ENCODE data around the gene ACTC1. TPM values are rescaled to one million over a fixed set of nuclear protein-coding genes. Genes with fewer than 3 reads are reported as not detected.
"Not testable (repeated sequence)": the region's sequence is repeated elsewhere in the genome, so short reads cannot be mapped to it uniquely, and the experiment has no call there.

The ACTC1 gene
- total and polyA plus RNA-seq, 7 experiments from 2014 or later, result not detected

DNA sequence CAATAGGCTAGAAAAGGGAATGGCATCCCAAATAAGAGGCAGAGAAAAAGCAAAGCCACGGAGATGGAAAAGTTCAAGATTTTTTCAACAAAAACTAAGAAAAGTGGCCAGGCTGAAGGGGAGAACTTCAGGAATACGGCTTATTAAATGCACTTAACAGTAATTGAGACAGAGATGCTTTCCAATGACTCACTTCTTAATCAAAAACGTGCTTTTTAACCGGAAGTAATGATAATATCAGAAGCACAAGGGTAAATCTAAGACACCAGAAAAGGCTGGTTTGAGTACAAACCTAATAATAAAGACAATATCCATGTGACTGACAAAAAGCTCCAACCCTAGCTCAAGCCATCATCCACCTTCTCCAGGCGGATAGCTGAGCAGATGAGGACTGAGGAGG is 24.8 kb upstream of the ACTC1 start:
- DNase-seq, result no peak
- Mint-ChIP-seq H3K27me3 (peaks cover 38 to 47% (median 45%) of the 10 kb centered on the region in 5 donors), H3K9me3 (no peaks in the 10 kb centered on the region), H3K36me3 (no peaks in the 10 kb centered on the region), H3K27ac (no peak overlapping the region), H3K4me1 (no peaks in the 10 kb centered on the region), H3K4me3 (no peak overlapping the region)
- Histone ChIP-seq H3K4me1 (ENCODE audit: control insufficient read depth in 2 of 2, insufficient read depth in 2 of 2, low read length in 2 of 2) (no peaks in the 10 kb centered on the region), H3K27me3 (ENCODE audit: control insufficient read depth in 2 of 2, insufficient read depth in 2 of 2, low read length in 2 of 2) (no peaks in the 10 kb centered on the region), H3K4me3 (ENCODE audit: low read length) (no peak overlapping the region), H3K9me3 (ENCODE audit: control insufficient read depth in 2 of 3, low read length in 3 of 3) (no peaks in the 10 kb centered on the region), H3K36me3 (ENCODE audit: control insufficient read depth in 2 of 3, insufficient read depth in 3 of 3, low read length in 3 of 3) (no peaks in the 10 kb centered on the region), H3K27ac (ENCODE audit: low read depth, low read length) (no peak overlapping the region)
- ATAC-seq, result no peak
- intact Hi-C loops (cut with micrococcal nuclease), result no loop called here
- CTCF ChIA-PET, result no interaction called here
- POLR2A ChIA-PET, result no interaction called here

DNA sequence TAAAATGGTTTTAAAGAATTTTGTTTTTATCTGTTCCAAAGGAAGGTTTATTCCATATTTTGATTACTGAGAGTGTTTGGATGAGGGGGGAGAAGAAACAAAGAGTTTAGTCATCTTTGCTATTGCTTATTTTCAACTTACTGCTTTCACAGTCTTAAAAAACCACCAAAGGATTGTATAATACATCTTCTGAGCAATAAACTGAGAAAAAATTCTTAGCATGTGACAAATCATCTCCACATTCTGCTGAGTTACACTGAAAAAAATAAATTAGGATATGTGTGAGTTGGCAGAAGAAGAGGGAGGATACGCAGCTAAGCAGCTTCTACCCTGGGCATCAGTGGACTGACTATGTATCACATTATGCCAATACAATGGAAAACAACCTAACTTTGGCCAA is 23.2 kb upstream of the ACTC1 start:
- POLR2A ChIA-PET, result no interaction called here
- Histone ChIP-seq H3K9me3 (ENCODE audit: control insufficient read depth in 2 of 3, low read length in 3 of 3) (no peaks in the 10 kb centered on the region), H3K27ac (ENCODE audit: low read depth, low read length) (no peak overlapping the region), H3K4me1 (ENCODE audit: control insufficient read depth in 2 of 2, insufficient read depth in 2 of 2, low read length in 2 of 2) (no peaks in the 10 kb centered on the region), H3K4me3 (ENCODE audit: low read length) (no peak overlapping the region), H3K27me3 (ENCODE audit: control insufficient read depth in 2 of 2, insufficient read depth in 2 of 2, low read length in 2 of 2) (no peaks in the 10 kb centered on the region), H3K36me3 (ENCODE audit: control insufficient read depth in 2 of 3, insufficient read depth in 3 of 3, low read length in 3 of 3) (no peaks in the 10 kb centered on the region)
- Mint-ChIP-seq H3K9me3 (peaks cover 0 to 1% (median 0%) of the 10 kb centered on the region in 11 donors), H3K4me3 (no peak overlapping the region), H3K36me3 (no peaks in the 10 kb centered on the region), H3K27me3 (peaks cover 33 to 61% (median 39%) of the 10 kb centered on the region in 5 donors), H3K27ac (no peak overlapping the region), H3K4me1 (no peaks in the 10 kb centered on the region)
- DNase-seq, result no peak
- intact Hi-C loops (cut with micrococcal nuclease), result no loop called here
- CTCF ChIA-PET, result no interaction called here
- no peak for ATAC-seq

DNA sequence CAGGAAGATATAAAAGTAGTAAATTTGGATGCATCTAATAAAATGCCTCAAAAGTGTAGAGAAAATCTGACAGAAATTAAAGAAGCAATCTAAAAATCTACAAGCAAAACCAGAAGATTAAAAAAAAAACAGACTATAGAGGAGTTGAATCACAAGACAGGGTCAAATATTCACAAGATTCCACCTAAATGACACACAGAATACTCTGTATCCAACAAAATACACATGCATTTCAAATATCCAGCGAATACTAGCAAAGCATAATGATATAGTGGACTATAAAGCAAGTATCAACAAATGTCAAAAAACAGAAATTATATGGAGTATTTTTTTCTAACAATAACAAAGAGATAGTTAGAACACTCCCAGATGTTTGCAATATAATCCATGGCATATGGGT is 20.5 kb upstream of the ACTC1 start:
- H3K4me3 Mint-ChIP-seq, result no peak overlapping the region
- no peaks in the 10 kb centered on the region for H3K36me3 ChIP-seq (ENCODE audit: control insufficient read depth in 2 of 3, insufficient read depth in 3 of 3, low read length in 3 of 3)
- CTCF ChIA-PET, result no interaction called here
- DNase-seq, result no peak
- ATAC-seq, result no peak
- H3K27ac Mint-ChIP-seq, result no peak overlapping the region
- H3K27me3 ChIP-seq (ENCODE audit: control insufficient read depth in 2 of 2, insufficient read depth in 2 of 2, low read length in 2 of 2), result no peaks in the 10 kb centered on the region
- H3K4me3 ChIP-seq (ENCODE audit: low read length), result no peak overlapping the region
- no peaks in the 10 kb centered on the region for H3K4me1 Mint-ChIP-seq
- H3K9me3 Mint-ChIP-seq, result peaks cover 0 to 1% (median 0%) of the 10 kb centered on the region in 11 donors
- intact Hi-C loops (cut with micrococcal nuclease), result no loop called here
- H3K36me3 Mint-ChIP-seq, result no peaks in the 10 kb centered on the region
- no peak overlapping the region for H3K27ac ChIP-seq (ENCODE audit: low read depth, low read length)
- H3K27me3 Mint-ChIP-seq, result peaks cover 26 to 54% (median 43%) of the 10 kb centered on the region in 5 donors
- no peaks in the 10 kb centered on the region for H3K9me3 ChIP-seq (ENCODE audit: control insufficient read depth in 2 of 3, low read length in 3 of 3)
- H3K4me1 ChIP-seq (ENCODE audit: control insufficient read depth in 2 of 2, insufficient read depth in 2 of 2, low read length in 2 of 2), result no peaks in the 10 kb centered on the region
- POLR2A ChIA-PET, result no interaction called here

DNA sequence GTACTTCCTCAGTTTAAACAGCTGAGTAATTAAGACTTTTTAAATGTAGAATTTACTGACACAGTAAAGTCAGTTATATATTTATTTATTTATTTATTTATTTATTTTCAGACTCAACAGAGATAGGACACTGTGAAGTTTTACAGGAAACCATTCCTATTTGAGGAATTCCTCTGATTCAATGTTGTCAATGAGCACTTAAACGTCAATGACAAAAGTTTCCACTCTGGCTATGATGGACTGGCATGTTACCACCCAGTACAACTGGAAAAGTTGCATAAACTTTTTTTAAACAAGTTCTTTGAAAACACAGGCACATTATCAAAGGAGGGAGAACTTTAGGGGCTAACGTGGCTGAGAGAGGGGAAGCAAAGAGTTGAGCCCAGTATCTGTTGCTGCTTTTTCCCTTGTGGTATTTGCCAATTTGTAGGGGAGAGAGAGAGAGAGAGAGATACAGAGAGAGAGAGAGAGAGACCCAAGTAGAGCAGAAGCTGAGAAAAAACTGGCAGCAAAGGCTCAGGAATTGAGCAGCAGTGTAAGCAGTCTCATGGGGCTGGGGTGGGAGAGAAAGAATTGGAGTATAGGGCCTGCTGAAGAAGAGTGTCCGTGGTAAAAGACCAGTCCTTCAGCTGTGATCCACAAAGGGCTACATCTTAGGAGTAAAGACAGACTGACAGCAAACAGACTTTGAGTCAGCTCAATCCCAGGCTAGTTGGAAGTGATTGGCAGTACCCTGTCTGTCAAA is 18.3 kb upstream of the ACTC1 start:
- ChIA-PET CTCF (no interaction called here), POLR2A (no interaction called here)
- Histone ChIP-seq H3K4me1 (ENCODE audit: control insufficient read depth in 2 of 2, insufficient read depth in 2 of 2, low read length in 2 of 2) (no peaks in the 10 kb centered on the region), H3K27me3 (ENCODE audit: control insufficient read depth in 2 of 2, insufficient read depth in 2 of 2, low read length in 2 of 2) (no peaks in the 10 kb centered on the region), H3K27ac (ENCODE audit: low read depth, low read length) (no peak overlapping the region), H3K4me3 (ENCODE audit: low read length) (no peak overlapping the region), H3K36me3 (ENCODE audit: control insufficient read depth in 2 of 3, insufficient read depth in 3 of 3, low read length in 3 of 3) (no peaks in the 10 kb centered on the region), H3K9me3 (ENCODE audit: control insufficient read depth in 2 of 3, low read length in 3 of 3) (no peaks in the 10 kb centered on the region)
- no peak for DNase-seq
- Mint-ChIP-seq H3K27ac (no peak overlapping the region), H3K27me3 (peaks cover 26 to 53% (median 38%) of the 10 kb centered on the region in 5 donors), H3K9me3 (peaks cover 0 to 5% (median 0%) of the 10 kb centered on the region in 11 donors), H3K4me1 (no peaks in the 10 kb centered on the region), H3K36me3 (no peaks in the 10 kb centered on the region), H3K4me3 (no peak overlapping the region)
- ATAC-seq, result no peak
- intact Hi-C loops (cut with micrococcal nuclease), result no loop called here

DNA sequence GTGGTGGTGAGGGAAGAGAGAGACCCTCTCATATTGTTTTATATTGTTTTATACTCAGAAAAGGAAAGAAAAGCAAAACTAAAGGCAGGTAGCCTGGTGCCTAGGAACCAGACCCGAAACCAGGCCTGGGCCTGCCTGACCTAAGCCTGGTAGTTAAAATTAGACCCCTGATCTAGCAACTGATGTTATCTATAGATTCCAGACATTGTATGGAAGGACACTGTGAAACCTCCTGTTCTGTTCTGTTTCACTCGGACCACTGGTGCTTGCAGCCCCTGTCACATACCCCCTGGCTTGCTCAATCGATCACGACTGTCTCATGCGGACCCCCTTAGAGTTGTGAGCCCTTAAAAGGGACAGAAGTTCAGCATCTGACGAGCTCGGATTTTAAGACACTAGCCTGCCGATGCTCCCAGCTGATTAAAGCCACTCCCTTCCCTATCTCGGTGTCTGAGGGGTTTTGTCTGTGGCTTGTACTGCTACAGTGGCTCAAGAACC is 17.6 kb upstream of the ACTC1 start:
- intact Hi-C loops (cut with micrococcal nuclease); CTCF ChIA-PET; H3K9me3 Mint-ChIP-seq; H3K36me3 Mint-ChIP-seq; H3K9me3 ChIP-seq (ENCODE audit: control insufficient read depth in 2 of 3, low read length in 3 of 3); H3K4me1 ChIP-seq (ENCODE audit: control insufficient read depth in 2 of 2, insufficient read depth in 2 of 2, low read length in 2 of 2); H3K27me3 ChIP-seq (ENCODE audit: control insufficient read depth in 2 of 2, insufficient read depth in 2 of 2, low read length in 2 of 2); H3K27ac Mint-ChIP-seq; H3K36me3 ChIP-seq (ENCODE audit: control insufficient read depth in 2 of 3, insufficient read depth in 3 of 3, low read length in 3 of 3); H3K27ac ChIP-seq (ENCODE audit: low read depth, low read length); H3K4me3 ChIP-seq (ENCODE audit: low read length); ATAC-seq; H3K4me3 Mint-ChIP-seq; POLR2A ChIA-PET; DNase-seq; H3K4me1 Mint-ChIP-seq: not testable (repeated sequence)
- peaks cover 30 to 60% (median 38%) of the 10 kb centered on the region in 5 donors for H3K27me3 Mint-ChIP-seq

DNA sequence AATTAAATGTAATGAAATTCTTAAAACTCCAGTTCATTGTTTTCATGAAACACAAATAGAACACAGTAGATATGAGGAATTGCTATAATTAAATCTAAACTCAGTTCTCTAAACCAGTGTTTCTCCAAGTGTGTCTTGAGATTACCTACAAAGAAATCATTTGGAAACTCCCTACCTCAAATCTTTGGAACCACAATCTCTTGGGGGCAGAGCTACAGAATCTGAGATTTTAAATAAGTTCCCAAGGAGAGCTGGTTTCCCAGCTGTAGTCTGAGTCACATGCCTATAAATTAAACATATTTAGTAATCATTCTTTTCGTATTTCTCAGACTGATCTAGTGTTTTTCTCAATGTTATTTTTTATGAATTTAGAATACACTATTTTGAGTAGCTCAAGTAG is 17.0 kb upstream of the ACTC1 start:
- H3K27ac ChIP-seq (ENCODE audit: low read depth, low read length), result no peak overlapping the region
- H3K4me3 Mint-ChIP-seq, result no peak overlapping the region
- H3K27ac Mint-ChIP-seq, result no peak overlapping the region
- H3K9me3 Mint-ChIP-seq, result peaks cover 0 to 8% (median 0%) of the 10 kb centered on the region in 11 donors
- DNase-seq (no peak), ATAC-seq (no peak)
- CTCF ChIA-PET, result no interaction called here
- no peaks in the 10 kb centered on the region for H3K36me3 Mint-ChIP-seq
- H3K27me3 ChIP-seq (ENCODE audit: control insufficient read depth in 2 of 2, insufficient read depth in 2 of 2, low read length in 2 of 2), result no peaks in the 10 kb centered on the region
- intact Hi-C loops (cut with micrococcal nuclease), result no loop called here
- H3K36me3 ChIP-seq (ENCODE audit: control insufficient read depth in 2 of 3, insufficient read depth in 3 of 3, low read length in 3 of 3), result no peaks in the 10 kb centered on the region
- H3K4me1 ChIP-seq (ENCODE audit: control insufficient read depth in 2 of 2, insufficient read depth in 2 of 2, low read length in 2 of 2), result no peaks in the 10 kb centered on the region
- peaks cover 30 to 57% (median 38%) of the 10 kb centered on the region in 5 donors for H3K27me3 Mint-ChIP-seq
- no peaks in the 10 kb centered on the region for H3K9me3 ChIP-seq (ENCODE audit: control insufficient read depth in 2 of 3, low read length in 3 of 3)
- H3K4me3 ChIP-seq (ENCODE audit: low read length), result no peak overlapping the region
- POLR2A ChIA-PET, result no interaction called here
- no peaks in the 10 kb centered on the region for H3K4me1 Mint-ChIP-seq

DNA sequence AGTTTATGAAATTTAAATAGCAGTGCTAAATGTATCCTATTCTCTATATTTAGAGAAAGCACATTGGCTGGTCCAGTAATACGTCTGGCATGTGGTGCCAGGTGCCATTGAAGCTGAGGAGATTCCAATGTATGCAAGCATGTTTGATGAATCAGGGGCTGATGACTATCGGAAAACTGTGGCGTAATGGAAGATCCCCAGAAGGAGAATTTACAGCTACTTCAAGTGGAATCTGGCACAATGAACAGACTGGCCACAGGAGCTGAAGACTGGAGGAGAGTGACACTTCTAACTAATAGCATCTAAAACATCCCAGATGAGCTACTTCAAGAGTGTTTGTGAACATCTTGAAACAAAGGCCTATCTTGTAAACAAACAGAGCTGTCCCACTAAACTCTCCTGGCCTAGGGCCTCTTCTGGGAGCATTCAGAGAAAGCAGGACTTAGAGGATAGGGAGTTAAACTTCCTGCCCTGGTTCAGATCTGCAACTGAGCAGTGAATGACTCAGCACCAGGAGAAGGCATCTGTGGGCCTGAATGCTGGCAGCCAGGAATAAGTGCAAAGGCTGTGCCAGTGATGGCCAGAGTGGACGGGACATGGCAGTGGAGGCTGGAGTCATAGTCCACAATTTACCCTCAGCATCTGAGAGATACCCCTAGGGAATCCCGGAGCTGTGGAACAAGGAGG is 15.2 kb upstream of the ACTC1 start:
- Histone ChIP-seq H3K4me3 (ENCODE audit: low read length) (no peak overlapping the region), H3K27ac (ENCODE audit: low read depth, low read length) (no peak overlapping the region), H3K9me3 (ENCODE audit: control insufficient read depth in 2 of 3, low read length in 3 of 3) (no peaks in the 10 kb centered on the region), H3K27me3 (ENCODE audit: control insufficient read depth in 2 of 2, insufficient read depth in 2 of 2, low read length in 2 of 2) (no peaks in the 10 kb centered on the region), H3K36me3 (ENCODE audit: control insufficient read depth in 2 of 3, insufficient read depth in 3 of 3, low read length in 3 of 3) (no peaks in the 10 kb centered on the region), H3K4me1 (ENCODE audit: control insufficient read depth in 2 of 2, insufficient read depth in 2 of 2, low read length in 2 of 2) (no peaks in the 10 kb centered on the region)
- DNase-seq (no peak), ATAC-seq (no peak)
- intact Hi-C loops (cut with micrococcal nuclease), result no loop called here
- no peak overlapping the region for H3K4me3 Mint-ChIP-seq
- H3K4me1 Mint-ChIP-seq, result no peaks in the 10 kb centered on the region
- H3K36me3 Mint-ChIP-seq, result no peaks in the 10 kb centered on the region
- H3K27me3 Mint-ChIP-seq, result peaks cover 29 to 69% (median 44%) of the 10 kb centered on the region in 5 donors
- peaks cover 0 to 18% (median 0%) of the 10 kb centered on the region in 11 donors for H3K9me3 Mint-ChIP-seq
- no peak overlapping the region for H3K27ac Mint-ChIP-seq
- ChIA-PET POLR2A (no interaction called here), CTCF (no interaction called here)
